ENCODE measurements around the gene GLMP. TPM values are rescaled to one million over a fixed set of nuclear protein-coding genes. Genes with fewer than 3 reads are reported as not detected.

The GLMP gene, protein sequence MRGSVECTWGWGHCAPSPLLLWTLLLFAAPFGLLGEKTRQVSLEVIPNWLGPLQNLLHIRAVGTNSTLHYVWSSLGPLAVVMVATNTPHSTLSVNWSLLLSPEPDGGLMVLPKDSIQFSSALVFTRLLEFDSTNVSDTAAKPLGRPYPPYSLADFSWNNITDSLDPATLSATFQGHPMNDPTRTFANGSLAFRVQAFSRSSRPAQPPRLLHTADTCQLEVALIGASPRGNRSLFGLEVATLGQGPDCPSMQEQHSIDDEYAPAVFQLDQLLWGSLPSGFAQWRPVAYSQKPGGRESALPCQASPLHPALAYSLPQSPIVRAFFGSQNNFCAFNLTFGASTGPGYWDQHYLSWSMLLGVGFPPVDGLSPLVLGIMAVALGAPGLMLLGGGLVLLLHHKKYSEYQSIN
- total RNA-seq: 28.6 and 42.5 TPM in 2 replicates

GRCh38 chr1:156295391-156295947 lies at the start of gene GLMP:
Gene GLMP (minus strand): TSS chr1:156295679. CDS start chr1:156295645, 34 bp downstream.

GRCh38 chr1:156338180-156338976 lies 42.9 kb upstream of the GLMP start, which contains the start of the genes CCT3 and TSACC:
Gene CCT3 (minus strand): TSS chr1:156338292. CDS start chr1:156338184, 108 bp downstream.
Gene TSACC (plus strand): TSS chr1:156338526. CDS start chr1:156339758, 1,232 bp downstream.

DNA sequence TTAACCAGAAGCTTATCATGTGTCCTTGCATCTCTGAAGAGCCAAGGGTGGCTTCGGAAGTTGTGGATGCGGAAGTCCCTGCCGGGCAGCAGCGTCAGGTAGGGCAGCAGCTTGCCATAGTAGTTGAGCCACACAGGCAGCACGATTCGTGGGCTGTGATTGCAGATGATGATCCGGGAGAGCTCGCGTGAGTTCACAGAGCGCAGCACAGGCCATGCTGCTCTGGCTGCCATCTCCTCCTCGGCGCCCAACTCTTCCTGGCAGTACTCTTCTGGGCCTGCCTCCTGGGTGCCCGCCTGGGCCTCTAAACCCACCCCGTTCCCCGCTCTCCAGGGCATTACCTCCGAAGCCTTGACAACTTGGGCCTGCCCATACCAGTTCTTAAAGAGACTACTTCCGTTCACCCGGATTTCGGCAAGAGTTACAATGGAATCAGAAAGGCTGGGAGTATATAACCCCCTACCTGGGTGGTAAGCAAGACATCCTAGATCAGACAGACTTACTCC lies 3.4 kb upstream of the GLMP start, which contains the start of gene VHLL:
VHLL (minus strand) TSS at position 456 of the 506 bp plus-strand sequence; CDS start at position 338, 118 bp downstream.

DNA sequence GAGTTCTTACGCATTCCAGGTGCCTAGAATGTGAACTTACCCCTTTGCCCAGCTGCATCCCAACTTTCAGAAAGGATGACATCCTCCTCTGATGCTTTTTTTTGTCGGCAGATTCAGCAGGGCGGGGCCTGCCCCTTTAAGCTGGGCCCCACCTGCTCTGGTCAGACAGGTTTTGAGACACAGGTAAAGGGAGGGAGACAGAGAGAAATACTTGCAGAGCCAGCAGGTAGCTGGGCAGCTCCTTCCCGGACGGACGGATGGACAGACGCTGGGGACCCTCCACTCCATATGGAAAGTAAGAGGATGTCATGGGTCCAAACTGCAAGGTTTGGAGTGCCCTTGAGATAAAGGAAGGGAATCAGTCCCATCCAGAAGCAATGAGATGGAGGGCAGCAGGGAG lies 11.4 kb downstream of the GLMP start, which contains the start of gene TMEM79:
TMEM79 (plus strand) TSS at position 214 of the 400 bp plus-strand sequence. CDS start 902 bp downstream, outside the sequence.

GRCh38 chr1:156282479-156283222 lies 12.8 kb downstream of the GLMP start, which contains the start of gene SMG5:
Gene SMG5 (minus strand): TSS chr1:156282825. CDS start chr1:156282680, 145 bp downstream.

DNA sequence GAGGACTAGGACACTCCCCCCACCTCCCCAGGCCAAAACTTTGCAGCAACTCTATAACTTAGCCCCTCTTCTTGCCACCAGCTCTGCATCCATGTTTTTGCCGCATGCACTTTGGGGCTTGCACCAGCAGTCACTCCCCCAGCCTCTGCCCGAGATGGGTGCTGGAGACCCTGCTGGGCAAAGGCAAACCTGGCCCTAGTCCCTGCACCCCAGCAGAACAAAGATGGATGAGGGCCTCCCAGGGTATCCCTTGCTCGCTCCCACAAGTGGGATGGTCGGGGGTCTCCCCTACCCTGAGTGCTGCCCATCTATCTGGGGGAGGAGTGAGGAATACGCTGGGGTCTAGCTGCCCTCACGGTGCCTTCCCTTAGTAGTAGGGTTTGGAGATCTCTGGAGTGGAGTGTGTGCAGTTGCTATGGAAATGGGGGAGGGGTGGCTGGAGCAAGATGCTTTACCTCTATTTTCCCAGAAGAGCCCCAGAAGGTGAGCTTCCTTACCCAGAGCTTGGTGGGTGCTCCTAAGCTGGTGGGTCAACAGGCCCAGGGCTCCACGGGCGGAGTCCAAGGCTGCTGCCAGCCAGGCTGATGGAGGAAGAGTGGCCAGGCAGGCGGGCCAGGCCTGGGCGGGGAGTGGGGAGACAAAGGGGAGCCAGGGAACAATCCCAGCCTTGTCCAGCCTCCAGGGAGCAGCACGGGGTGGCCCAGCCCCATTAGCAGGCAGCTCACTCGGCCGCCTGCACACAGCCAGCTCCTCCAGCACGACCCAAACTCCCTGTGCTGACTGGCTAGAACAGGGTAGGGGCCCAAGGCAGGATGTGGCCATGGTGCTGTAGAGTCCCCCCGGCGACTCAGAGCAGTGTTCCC lies 47.8 kb downstream of the GLMP start, which contains the start of gene PAQR6:
PAQR6 (minus strand) TSS at position 597 of the 863 bp plus-strand sequence. CDS start 1,325 bp downstream, outside the sequence.

Other genes with a start within 250 kb of the GLMP start
- gene UBQLN4, start 241.9 kb downstream of the GLMP start, total RNA-seq: 21.4 and 25.2 TPM in 2 replicates
- 103 and 130 TPM in 2 replicates for gene LAMTOR2, start 240.9 kb downstream of the GLMP start, total RNA-seq
- 206 and 251 TPM in 2 replicates for gene RAB25, start 234.5 kb downstream of the GLMP start, total RNA-seq
- 3.3 and 7.6 TPM in 2 replicates for gene MEX3A, start 213.2 kb downstream of the GLMP start, total RNA-seq
- 995 and 1,028 TPM in 2 replicates for gene LMNA, start 181.0 kb downstream of the GLMP start, total RNA-seq
- 7.6 and 16.6 TPM in 2 replicates for gene SEMA4A, start 142.1 kb downstream of the GLMP start, total RNA-seq
- gene SLC25A44, start 101.6 kb downstream of the GLMP start, total RNA-seq: 9.2 and 13.0 TPM in 2 replicates
- gene PMF1, start 82.7 kb downstream of the GLMP start, total RNA-seq: 84.6 and 87.2 TPM in 2 replicates
- gene BGLAP, start 53.5 kb downstream of the GLMP start, total RNA-seq: 0.14 TPM in 1 of 2 replicates, not detected in the other
- gene PAQR6, start 47.6 kb downstream of the GLMP start, total RNA-seq: 0.60 and 0.71 TPM in 2 replicates
- gene SMG5, start 12.9 kb downstream of the GLMP start, total RNA-seq: 40.6 and 40.8 TPM in 2 replicates
- 37.5 and 38.2 TPM in 2 replicates for gene TMEM79, start 11.4 kb downstream of the GLMP start, total RNA-seq
- not detected in 2 replicates for gene VHLL, start 3.6 kb upstream of the GLMP start, total RNA-seq
- 322 and 440 TPM in 2 replicates for gene CCT3, start 42.6 kb upstream of the GLMP start, total RNA-seq
- 2.4 TPM in 1 of 2 replicates, not detected in the other for gene TSACC, start 42.8 kb upstream of the GLMP start, total RNA-seq
- 0.14 TPM in 1 of 2 replicates, not detected in the other for gene RHBG, start 73.5 kb upstream of the GLMP start, total RNA-seq
- gene MEF2D, start 205.1 kb upstream of the GLMP start, total RNA-seq: 18.2 and 18.8 TPM in 2 replicates